ENCODE results near the gene TFDP1.

GRCh38 chr13:113591750-113592149, 7.2 kb downstream of the TFDP1 start:
- no peak for TF ChIP-seq CTCF (IDR thresholded peaks at IDR 0.05)
- no peak for TF ChIP-seq POLR2AphosphoS5 (IDR thresholded peaks at IDR 0.05)
- no peak for TF ChIP-seq EP300 (IDR thresholded peaks at IDR 0.05)
